ENCODE measurements around the gene ULK3.

ULK3 gene

DNA sequence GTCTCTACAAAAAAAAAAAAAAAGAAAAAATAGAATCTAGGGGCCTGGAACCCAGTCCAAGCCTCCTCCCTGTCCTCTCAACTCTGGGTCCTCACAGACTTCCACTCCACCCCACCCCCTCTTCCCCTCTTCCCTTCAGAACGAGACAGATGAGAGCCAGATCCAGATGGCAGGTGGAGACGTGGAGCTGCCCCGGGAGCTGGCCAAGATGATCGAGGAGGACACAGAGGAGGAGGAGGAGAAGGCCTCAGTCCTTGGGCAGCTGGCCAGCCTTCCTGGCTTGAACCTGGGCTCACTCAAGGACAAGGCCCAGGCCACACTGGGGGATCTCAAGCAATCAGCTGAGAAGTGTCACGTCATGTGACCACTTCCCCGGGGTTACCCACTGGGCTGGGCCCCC lies 13.0 kb downstream of the ULK3 start:
- no peaks in the 10 kb centered on the region for H3K9me3 ChIP-seq (replicated peaks; ENCODE audit: insufficient read depth, low read length)
- H3F3A ChIP-seq (ENCODE audit: insufficient read depth, low read length): no peaks in the 10 kb centered on the region
- H2AFZ ChIP-seq (ENCODE audit: low read length): no peak overlapping the region
- H3K9ac ChIP-seq (ENCODE audit: low read length): no peak overlapping the region
- no peaks in the 10 kb centered on the region for H3K4me1 ChIP-seq (ENCODE audit: low read length)
- H3K4me2 ChIP-seq (ENCODE audit: low read depth, low read length): no peak overlapping the region
- TF ChIP-seq EZH2 (optimal IDR thresholded peaks at IDR 0.05; ENCODE audit: low read depth, low read length) (no peak), EZH2phosphoT487 (IDR thresholded peaks at IDR 0.05; ENCODE audit: low read length) (no peak)
- TF ChIP-seq, protein P1, sequence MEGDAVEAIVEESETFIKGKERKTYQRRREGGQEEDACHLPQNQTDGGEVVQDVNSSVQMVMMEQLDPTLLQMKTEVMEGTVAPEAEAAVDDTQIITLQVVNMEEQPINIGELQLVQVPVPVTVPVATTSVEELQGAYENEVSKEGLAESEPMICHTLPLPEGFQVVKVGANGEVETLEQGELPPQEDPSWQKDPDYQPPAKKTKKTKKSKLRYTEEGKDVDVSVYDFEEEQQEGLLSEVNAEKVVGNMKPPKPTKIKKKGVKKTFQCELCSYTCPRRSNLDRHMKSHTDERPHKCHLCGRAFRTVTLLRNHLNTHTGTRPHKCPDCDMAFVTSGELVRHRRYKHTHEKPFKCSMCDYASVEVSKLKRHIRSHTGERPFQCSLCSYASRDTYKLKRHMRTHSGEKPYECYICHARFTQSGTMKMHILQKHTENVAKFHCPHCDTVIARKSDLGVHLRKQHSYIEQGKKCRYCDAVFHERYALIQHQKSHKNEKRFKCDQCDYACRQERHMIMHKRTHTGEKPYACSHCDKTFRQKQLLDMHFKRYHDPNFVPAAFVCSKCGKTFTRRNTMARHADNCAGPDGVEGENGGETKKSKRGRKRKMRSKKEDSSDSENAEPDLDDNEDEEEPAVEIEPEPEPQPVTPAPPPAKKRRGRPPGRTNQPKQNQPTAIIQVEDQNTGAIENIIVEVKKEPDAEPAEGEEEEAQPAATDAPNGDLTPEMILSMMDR (IDR thresholded peaks at IDR 0.05; ENCODE audit: low read length): no peak
- DNase-seq: no peak
- no peak overlapping the region for H3K4me3 ChIP-seq (ENCODE audit: low read length)
- no peak overlapping the region for H3K27ac ChIP-seq (ENCODE audit: low read length)
- no peaks in the 10 kb centered on the region for H4K20me1 ChIP-seq (ENCODE audit: insufficient read depth, low read length)
- no peaks in the 10 kb centered on the region for H3K9me2 ChIP-seq (replicated peaks; ENCODE audit: insufficient read depth, low read length)
- peaks cover 52% of the 10 kb centered on the region for H3K27me3 ChIP-seq (replicated peaks; ENCODE audit: insufficient read depth, low read length)
- H3K36me3 ChIP-seq (replicated peaks; ENCODE audit: insufficient read depth, low read length): no peaks in the 10 kb centered on the region
- no peaks in the 10 kb centered on the region for H3K79me2 ChIP-seq (ENCODE audit: low read length)

DNA sequence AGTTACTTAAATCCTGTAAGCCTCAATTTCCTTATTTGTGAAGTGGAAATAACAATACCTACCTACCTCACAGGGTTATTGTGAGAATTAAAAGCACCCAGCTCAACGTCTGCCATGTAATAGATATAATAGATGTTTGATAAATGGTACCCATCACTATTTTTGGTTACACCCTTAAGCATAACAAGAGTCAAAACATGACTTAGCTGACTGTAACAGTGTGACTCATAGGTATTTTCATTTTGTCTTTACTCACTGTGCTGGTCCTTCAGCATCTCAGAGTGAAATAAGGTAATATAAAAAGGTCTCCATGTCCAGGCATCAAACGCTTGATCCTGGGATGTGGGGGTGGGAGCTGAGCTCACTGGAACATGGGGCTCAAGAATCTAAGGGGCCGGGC lies 13.5 kb downstream of the ULK3 start:
- Histone ChIP-seq H2AFZ (ENCODE audit: low read length) (no peak overlapping the region), H3K27ac (ENCODE audit: low read length) (no peak overlapping the region), H3F3A (ENCODE audit: insufficient read depth, low read length) (no peaks in the 10 kb centered on the region), H3K27me3 (replicated peaks; ENCODE audit: insufficient read depth, low read length) (peaks cover 57% of the 10 kb centered on the region), H3K36me3 (replicated peaks; ENCODE audit: insufficient read depth, low read length) (no peaks in the 10 kb centered on the region), H3K4me1 (ENCODE audit: low read length) (no peaks in the 10 kb centered on the region), H3K9me3 (replicated peaks; ENCODE audit: insufficient read depth, low read length) (no peaks in the 10 kb centered on the region), H3K4me3 (ENCODE audit: low read length) (no peak overlapping the region), H3K4me2 (ENCODE audit: low read depth, low read length) (no peak overlapping the region), H3K9ac (ENCODE audit: low read length) (no peak overlapping the region), H4K20me1 (ENCODE audit: insufficient read depth, low read length) (no peaks in the 10 kb centered on the region), H3K79me2 (ENCODE audit: low read length) (no peaks in the 10 kb centered on the region), H3K9me2 (replicated peaks; ENCODE audit: insufficient read depth, low read length) (no peaks in the 10 kb centered on the region)
- DNase-seq: no peak
- TF ChIP-seq, protein P1 (IDR thresholded peaks at IDR 0.05; ENCODE audit: low read length): no peak
- no peak for TF ChIP-seq EZH2 (optimal IDR thresholded peaks at IDR 0.05; ENCODE audit: low read depth, low read length)
- TF ChIP-seq EZH2phosphoT487 (IDR thresholded peaks at IDR 0.05; ENCODE audit: low read length): no peak

DNA sequence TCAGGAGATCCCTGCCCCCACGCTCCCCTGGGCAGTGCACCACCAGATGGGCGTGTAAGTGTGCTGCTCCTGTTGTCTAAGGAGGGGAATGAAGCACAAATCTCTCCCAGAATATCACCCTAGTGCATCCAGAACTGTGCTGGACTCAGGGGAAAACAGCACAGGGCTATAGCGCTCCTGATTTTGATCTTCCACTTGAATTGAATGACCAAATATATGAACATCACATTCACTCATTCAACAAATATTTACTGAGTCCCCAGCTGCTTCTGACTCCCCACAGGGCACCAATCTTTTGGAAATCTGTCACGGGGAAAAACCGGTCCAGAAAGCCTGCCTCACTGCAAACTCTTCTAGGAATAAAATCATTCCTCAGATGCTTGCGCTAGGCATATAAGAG lies 14.1 kb downstream of the ULK3 start:
- Histone ChIP-seq H3K9ac (ENCODE audit: low read length) (no peak overlapping the region), H4K20me1 (ENCODE audit: insufficient read depth, low read length) (no peaks in the 10 kb centered on the region), H3K27me3 (replicated peaks; ENCODE audit: insufficient read depth, low read length) (peaks cover 64% of the 10 kb centered on the region), H3K36me3 (replicated peaks; ENCODE audit: insufficient read depth, low read length) (no peaks in the 10 kb centered on the region), H3K4me2 (ENCODE audit: low read depth, low read length) (no peak overlapping the region), H3K79me2 (ENCODE audit: low read length) (no peaks in the 10 kb centered on the region), H3F3A (ENCODE audit: insufficient read depth, low read length) (no peaks in the 10 kb centered on the region), H2AFZ (ENCODE audit: low read length) (no peak overlapping the region), H3K9me3 (replicated peaks; ENCODE audit: insufficient read depth, low read length) (no peaks in the 10 kb centered on the region), H3K4me3 (ENCODE audit: low read length) (no peak overlapping the region), H3K9me2 (replicated peaks; ENCODE audit: insufficient read depth, low read length) (no peaks in the 10 kb centered on the region), H3K4me1 (ENCODE audit: low read length) (no peaks in the 10 kb centered on the region), H3K27ac (ENCODE audit: low read length) (no peak overlapping the region)
- DNase-seq: no peak
- TF ChIP-seq, protein P1 (IDR thresholded peaks at IDR 0.05; ENCODE audit: low read length): no peak
- TF ChIP-seq EZH2 (optimal IDR thresholded peaks at IDR 0.05; ENCODE audit: low read depth, low read length) (no peak), EZH2phosphoT487 (IDR thresholded peaks at IDR 0.05; ENCODE audit: low read length) (no peak)

All from MM.1S (cell line).